GM12878 (cell line): ENCODE data around the gene FMOD. TPM values are rescaled to one million over a fixed set of nuclear protein-coding genes. Genes with fewer than 3 reads are reported as not detected.
A peak's percentile ranks its signal among the peaks of the same experiment; 100 is the strongest.

Experiments
- BCL3 ChIP-seq: IDR thresholded peaks from 2 replicates; pipeline ENCODE4 v1.6.1; 2011; ENCODE audit warnings: borderline replicate concordance, low read depth, mild to moderate bottlenecking, moderate library complexity, low read length; ENCODE audit not compliant: insufficient read depth, poor library complexity, severe bottlenecking
- ESRRA ChIP-seq: IDR thresholded peaks from 2 replicates; pipeline ENCODE4 v1.6.1; 2012; ENCODE audit warnings: mild to moderate bottlenecking, low read length, improper control_type of control experiment
- JUNB ChIP-seq: IDR thresholded peaks from 2 replicates; pipeline ENCODE4 v1.6.1; 2016; ENCODE audit warnings: antibody characterized with exemption, mild to moderate bottlenecking
- KDM1A ChIP-seq: fragments of 200-600 bp; sonication (generic); IDR thresholded peaks from 2 replicates; pipeline ENCODE4 v1.6.1; 2016; ENCODE audit warnings: borderline replicate concordance
- MTA3 ChIP-seq: IDR thresholded peaks from 2 replicates; pipeline ENCODE4 v1.6.1; 2012; ENCODE audit warnings: low read length, inconsistent platforms, borderline replicate concordance
- NFYA ChIP-seq: IDR thresholded peaks from 2 replicates; pipeline ENCODE4 v1.6.1; 2011; ENCODE audit warnings: low read depth, mild to moderate bottlenecking, low read length, improper control_type of control experiment, borderline replicate concordance
- PAX8 ChIP-seq: fragments of 450-650 bp; IDR thresholded peaks from 2 replicates; pipeline ENCODE4 v1.6.1; 2017; ENCODE audit warnings: mild to moderate bottlenecking, moderate library complexity
- PRDM15 ChIP-seq: fragments of 450-650 bp; formaldehyde crosslinking; IDR thresholded peaks from 2 replicates; pipeline ENCODE4 v1.4.0; 2020; ENCODE audit warnings: mild to moderate bottlenecking, moderate library complexity
- RAD21 ChIP-seq: IDR thresholded peaks from 2 replicates; pipeline ENCODE4 v1.6.1; 2011; ENCODE audit warnings: mild to moderate bottlenecking, low read depth, low read length, moderate library complexity; ENCODE audit not compliant: insufficient read depth
- RFX5 ChIP-seq: IDR thresholded peaks from 2 replicates; pipeline ENCODE4 v1.6.1; 2011; ENCODE audit warnings: low read depth, low read length, improper control_type of control experiment
- RUNX3 ChIP-seq: IDR thresholded peaks from 2 replicates; pipeline ENCODE4 v1.6.1; 2012; ENCODE audit warnings: low read length, inconsistent platforms
- SP1 ChIP-seq: IDR thresholded peaks from one replicate; pipeline ENCODE4 v1.6.1; 2011; ENCODE audit warnings: low read depth, low read length
- SRF ChIP-seq, 2 experiments: IDR thresholded peaks; 2 replicates each; pipeline ENCODE4 v1.6.1; 2011; ENCODE audit warnings: low read depth in 2 of 2, low read length in 2 of 2, mild to moderate bottlenecking in 1 of 2, moderate library complexity in 1 of 2
- STAT1 ChIP-seq: fragments of 450-650 bp; conservative IDR thresholded peaks from 2 replicates; pipeline ENCODE4 v1.6.1; 2014; ENCODE audit warnings: antibody characterized with exemption, mild to moderate bottlenecking
- ZBTB11 ChIP-seq: fragments of 450-650 bp; formaldehyde crosslinking; IDR thresholded peaks from 2 replicates; pipeline ENCODE4 v1.5.0; 2022; ENCODE audit warnings: mild to moderate bottlenecking, missing genetic modification characterization
- polyA plus RNA-seq, 11 experiments: library from polyadenylated mRNA; depleted of rRNA in 4 of 11; unstranded in 6 of 11; stranded (reverse) in 5 of 11; fragments of >200 nt; fragmentation: Nextera tagmentation in 4 of 11; fragmentation: Illumina TruSeq in 1 of 11; extraction: Ambion mirVana in 4 of 11; extraction: Trizol in 1 of 11; gene quantifications; 1 replicate in 1 of 11; 2 replicates in 10 of 11; pipeline versions ENCODE4 v1.2.1 to v1.2.3, GENCODE V29; 2011 to 2016; ENCODE audit warnings: inconsistent platforms in 2 of 11, missing spikeins in 2 of 11, low read depth in 1 of 11
- total RNA-seq, 4 experiments: library from RNA; depleted of rRNA in 3 of 4; stranded (reverse); fragments of >200 nt in 3 of 4; fragmentation: Illumina TruSeq in 1 of 4; extraction: Trizol in 1 of 4; gene quantifications; 2 replicates each; pipeline versions ENCODE4 v1.2.1 to v1.2.3, GENCODE V29; 2013 to 2021

FMOD gene
- total and polyA plus RNA-seq, 10 of the 15 experiments (the other 5 are each of a cell fraction or from before 2014, with no cell fraction given): 0.03 to 0.26 (median 0.11) TPM; not detected in 7

- TF ChIP-seq KDM1A (no peak), ZBTB11 (CRISPR knock-in tag) (no peak), NFYA (no peak), RFX5 (no peak), SP1 (no peak), PRDM15 (CRISPR knock-in tag) (no peak), SRF (IDR thresholded peaks at IDR 0.05; ENCODE audit: low read depth in 2 of 2, low read length in 2 of 2) (0 out of 4 replicates have a peak, but pooled peaks of 1 of the 2 experiments have one; percentile 28), RUNX3 (peak; percentile 24; the same call in 1 of the 2 replicates), ESRRA (no peak), PAX8 (no peak), JUNB (no peak), BCL3 (no peak), STAT1 (no peak), RAD21 (no peak), MTA3 (no peak)
Observed at GRCh38 chr1:203380420-203381150, 29.7 kb upstream of the FMOD start (continued).
